IMR-90 (cell line): Measurements from ENCODE around the gene DGKG. TPM values are rescaled to one million over a fixed set of nuclear protein-coding genes. Genes with fewer than 3 reads are reported as not detected.

Source experiments
- ATAC-seq: fragments of 200-7000 bp; cut with Tn5 transposase; 2 replicates; pipeline ENCODE4 v1.9.1; 2020; ENCODE audit warnings: low read depth, mild to moderate bottlenecking, moderate library complexity
- BruUV-seq: library from RNA; stranded (reverse); fragments of 400-500 nt; replicated peaks from 2 replicates; lab custom pipeline; 2021; lab: Mats Ljungman, UMichigan
- CTCF ChIA-PET: fragments of 300-600 bp; formaldehyde crosslinking; extraction: SDS; loops from one replicate; lab custom pipeline; 2021; ENCODE audit warnings: antibody characterized with exemption; lab: Yijun Ruan, JAX
- POLR2A ChIA-PET: fragments of 300-600 bp; sonication (Branson Sonifier 250); formaldehyde crosslinking; loops from one replicate; lab custom pipeline; 2022; ENCODE audit warnings: antibody characterized with exemption; ENCODE audit not compliant: unreplicated experiment; lab: Charles Lee
- DNase-seq: peaks from one replicate; pipeline ENCODE4 v3.0.0; 2013
- H2AFZ ChIP-seq: replicated peaks from 2 replicates; pipeline ENCODE3; 2013; ENCODE audit warnings: low read length, mild to moderate bottlenecking; ENCODE audit not compliant: poor library complexity
- H2AK5ac ChIP-seq: 2 replicates; pipeline ENCODE4 v1.6.1; 2013; ENCODE audit warnings: low read depth, low read length, inconsistent platforms
- H2AK9ac ChIP-seq: replicated peaks from 2 replicates; pipeline ENCODE3; 2013; ENCODE audit warnings: mild to moderate bottlenecking, low read depth, low read length, moderate library complexity; ENCODE audit not compliant: poor library complexity
- H2BK120ac ChIP-seq: 2 replicates; pipeline ENCODE4 v1.6.1; 2013; ENCODE audit warnings: low read depth, low read length, inconsistent platforms
- H2BK15ac ChIP-seq: 3 replicates; pipeline ENCODE4 v1.6.1; 2013; ENCODE audit warnings: low read depth, low read length, inconsistent platforms
- H2BK20ac ChIP-seq: 2 replicates; pipeline ENCODE4 v1.6.1; 2013; ENCODE audit warnings: low read depth, mild to moderate bottlenecking, inconsistent platforms, low read length, moderate library complexity
- H2BK5ac ChIP-seq: 2 replicates; pipeline ENCODE4 v1.6.1; 2013; ENCODE audit warnings: mild to moderate bottlenecking, low read depth, low read length, inconsistent platforms; ENCODE audit not compliant: poor library complexity, severe bottlenecking
- H3K14ac ChIP-seq: replicated peaks from 2 replicates; pipeline ENCODE4 v1.6.1; 2013; ENCODE audit warnings: low read depth, low read length, inconsistent platforms
- H3K18ac ChIP-seq: 2 replicates; pipeline ENCODE4 v1.6.1; 2013; ENCODE audit warnings: low read depth, low read length, control low read depth
- H3K23ac ChIP-seq: 2 replicates; pipeline ENCODE4 v1.6.1; 2013; ENCODE audit warnings: low read depth, low read length, inconsistent platforms
- H3K27ac ChIP-seq: 2 replicates; pipeline ENCODE4 v1.5.1; 2013; ENCODE audit warnings: mild to moderate bottlenecking, control low read depth, low read length; ENCODE audit not compliant: insufficient read depth
- H3K27me3 ChIP-seq: 2 replicates; pipeline ENCODE4 v1.6.1; 2013; ENCODE audit warnings: low read length; ENCODE audit not compliant: control insufficient read depth, insufficient read depth
- H3K36me3 ChIP-seq: 2 replicates; pipeline ENCODE4 v1.6.1; 2013; ENCODE audit warnings: low read length, mixed read lengths; ENCODE audit not compliant: control insufficient read depth, insufficient read depth
- H3K4ac ChIP-seq: 2 replicates; pipeline ENCODE4 v1.6.1; 2013; ENCODE audit warnings: low read depth, low read length, inconsistent platforms
- H3K4me1 ChIP-seq: 2 replicates; pipeline ENCODE4 v1.6.1; 2013; ENCODE audit warnings: low read length, mixed read lengths; ENCODE audit not compliant: control insufficient read depth, insufficient read depth
- H3K4me2 ChIP-seq: 2 replicates; pipeline ENCODE4 v1.6.1; 2013; ENCODE audit warnings: low read depth, mild to moderate bottlenecking, control low read depth, low read length, moderate library complexity
- H3K4me3 ChIP-seq: 2 replicates; pipeline ENCODE4 v1.5.1; 2013; ENCODE audit warnings: low read depth, mild to moderate bottlenecking, control low read depth, low read length, moderate library complexity; ENCODE audit not compliant: insufficient read depth
- H3K56ac ChIP-seq: 2 replicates; pipeline ENCODE4 v1.6.1; 2013; ENCODE audit warnings: low read length, inconsistent platforms; ENCODE audit not compliant: insufficient read depth; ENCODE audit errors: extremely low read depth
- H3K79me1 ChIP-seq, 2 experiments: 2 replicates each; pipeline ENCODE4 v1.6.1; 2013; ENCODE audit warnings: low read length in 2 of 2, inconsistent platforms in 1 of 2, low read depth in 1 of 2
- H3K9ac ChIP-seq: 2 replicates; pipeline ENCODE4 v1.6.1; 2013; ENCODE audit warnings: low read depth, low read length, control low read depth
- H3K9me1 ChIP-seq: 2 replicates; pipeline ENCODE4 v1.6.1; 2013; ENCODE audit warnings: low read length, inconsistent platforms; ENCODE audit not compliant: insufficient read depth
- H3K9me3 ChIP-seq: 2 replicates; pipeline ENCODE4 v1.6.1; 2013; ENCODE audit warnings: low read length; ENCODE audit not compliant: control insufficient read depth, insufficient read depth
- H4K20me1 ChIP-seq: 2 replicates; pipeline ENCODE4 v1.6.1; 2013; ENCODE audit warnings: low read length, inconsistent platforms; ENCODE audit not compliant: insufficient read depth
- H4K5ac ChIP-seq: 2 replicates; pipeline ENCODE4 v1.6.1; 2013; ENCODE audit warnings: mild to moderate bottlenecking, low read depth, low read length, control low read depth
- H4K8ac ChIP-seq, 2 experiments: 2 replicates each; pipeline ENCODE4 v1.6.1; 2013; ENCODE audit warnings: low read depth in 2 of 2, low read length in 2 of 2, control low read depth in 1 of 2, inconsistent platforms in 1 of 2
- H4K91ac ChIP-seq: 2 replicates; pipeline ENCODE4 v1.6.1; 2013; ENCODE audit warnings: low read depth, low read length, inconsistent platforms; ENCODE audit not compliant: insufficient read depth
- CHD1 ChIP-seq: IDR thresholded peaks from 2 replicates; pipeline ENCODE4 v1.6.1; 2012; ENCODE audit warnings: low read depth, low read length, improper control_type of control experiment
- WGBS, 2 experiments: methylation state at CpG; one replicate each; pipeline versions ENCODE4 v1.1.5 to v1.1.7; 2013; ENCODE audit warnings: missing lambda C conversion rate in 2 of 2; ENCODE audit not compliant: insufficient read length in 1 of 2; ENCODE audit errors: extremely low coverage in 2 of 2; 5-methylcytosine and 5-hydroxymethylcytosine counted together
- dilution Hi-C: fragments of 300-500 bp; cut with HindIII; formaldehyde crosslinking; loops from one replicate; pipeline ENCODE4 v1.14.3; 2018; ENCODE audit warnings: low sequenced_read_pairs; ENCODE audit not compliant: unreplicated experiment
- in situ Hi-C: fragments of 300-500 bp; cut with MboI; formaldehyde crosslinking; loops from 3 replicates; pipeline ENCODE4 v1.14.3; 2019; ENCODE audit warnings: low sequenced_read_pairs, inconsistent platforms, mixed read lengths
- intact Hi-C: fragments of 100-400 bp; cut with micrococcal nuclease; formaldehyde crosslinking; loops from 2 replicates; pipeline ENCODE4 v1.10.0; 2022
- polyA plus RNA-seq, 3 experiments: library from polyadenylated mRNA; depleted of rRNA; stranded (reverse); fragments of >200 nt; gene quantifications; 2 replicates each; pipeline ENCODE4 v1.2.3, GENCODE V29; 2012; ENCODE audit warnings: low replicate concordance in 1 of 3
- total RNA-seq: library from RNA; depleted of rRNA; stranded (reverse); fragments of >200 nt; gene quantifications from 2 replicates; pipeline ENCODE4 v1.2.3, GENCODE V29; 2012
- TF ChIP-seq, protein P1 (sequence below): fragments of 150-350 bp; IDR thresholded peaks from 2 replicates; pipeline ENCODE4 v1.6.1; 2016; ENCODE audit warnings: low read depth, mild to moderate bottlenecking, low read length, moderate library complexity, borderline replicate concordance

The DGKG gene
- total and polyA plus RNA-seq, 2 of the 4 experiments (the other 2 are of a cell fraction) = 1.2 to 4.1 TPM

DNA sequence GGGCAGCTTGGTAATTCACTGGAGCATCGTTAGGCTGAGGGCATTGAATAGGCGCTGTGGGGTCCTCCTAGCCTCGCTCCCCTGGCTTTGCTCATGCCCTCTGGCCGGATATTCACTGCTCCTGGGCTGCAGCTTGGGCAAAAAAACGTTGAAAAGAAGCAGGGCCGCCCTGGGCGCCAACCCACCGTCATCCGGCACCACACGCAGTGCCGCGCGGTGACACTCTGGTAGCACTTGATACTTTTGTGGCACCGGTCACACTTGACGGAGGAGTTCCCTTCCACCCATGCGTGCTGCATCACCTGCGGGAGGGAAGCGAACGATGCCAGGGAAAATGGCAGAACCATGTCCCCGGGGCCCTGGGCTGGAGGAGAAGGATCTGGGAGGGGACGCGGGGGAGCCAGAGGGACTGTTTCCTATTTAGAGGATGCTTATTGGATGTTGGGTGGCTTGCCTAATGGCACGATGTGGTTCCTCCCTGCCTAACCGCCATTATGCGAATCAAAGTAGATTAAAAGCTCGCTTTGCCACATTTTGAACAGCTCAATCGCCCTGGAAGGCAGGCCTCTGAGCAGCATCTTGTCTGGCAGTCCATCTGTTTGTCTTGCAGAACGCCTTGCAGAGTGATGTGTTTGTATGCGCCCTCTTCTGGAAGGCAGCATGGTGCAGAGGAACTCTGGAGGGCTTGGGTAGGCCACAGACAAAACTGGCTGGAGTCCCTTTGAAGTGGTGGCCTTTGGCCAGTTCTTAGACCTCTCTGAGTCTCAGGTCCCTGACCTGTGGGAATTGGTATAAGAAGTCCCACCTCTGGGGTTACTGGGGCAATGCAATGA lies 93.2 kb downstream of the DGKG start (continued):
- TF ChIP-seq, protein P1, sequence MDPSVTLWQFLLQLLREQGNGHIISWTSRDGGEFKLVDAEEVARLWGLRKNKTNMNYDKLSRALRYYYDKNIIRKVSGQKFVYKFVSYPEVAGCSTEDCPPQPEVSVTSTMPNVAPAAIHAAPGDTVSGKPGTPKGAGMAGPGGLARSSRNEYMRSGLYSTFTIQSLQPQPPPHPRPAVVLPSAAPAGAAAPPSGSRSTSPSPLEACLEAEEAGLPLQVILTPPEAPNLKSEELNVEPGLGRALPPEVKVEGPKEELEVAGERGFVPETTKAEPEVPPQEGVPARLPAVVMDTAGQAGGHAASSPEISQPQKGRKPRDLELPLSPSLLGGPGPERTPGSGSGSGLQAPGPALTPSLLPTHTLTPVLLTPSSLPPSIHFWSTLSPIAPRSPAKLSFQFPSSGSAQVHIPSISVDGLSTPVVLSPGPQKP = no peak

DNA sequence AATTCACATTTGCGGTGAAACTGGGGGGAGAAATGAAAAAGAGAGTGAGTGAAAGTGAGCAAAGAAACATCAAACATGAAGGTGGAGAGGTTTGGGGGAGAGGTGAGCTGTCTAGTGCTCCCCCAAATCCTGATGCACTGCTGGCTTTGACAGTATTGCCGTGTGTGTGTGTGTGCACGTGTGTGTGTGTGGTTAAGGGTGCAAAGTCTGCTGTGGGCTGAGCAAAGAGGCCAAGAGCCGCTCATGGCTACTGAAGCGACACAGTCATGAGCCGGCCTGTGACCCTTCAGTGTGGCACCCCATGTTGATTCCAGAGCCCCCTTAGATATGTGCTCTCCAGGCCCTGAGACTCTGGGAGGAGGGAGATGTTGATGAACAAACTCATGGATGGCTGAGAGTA lies 94.3 kb downstream of the DGKG start:
- dilution Hi-C loops = no loop called here
- Histone ChIP-seq H3K4me3 (no peak overlapping the region), H2AFZ (no peak overlapping the region), H3K56ac (no peak overlapping the region), H3K36me3 (no peaks in the 10 kb centered on the region), H3K9me3 (no peaks in the 10 kb centered on the region), H2BK5ac (no peak overlapping the region), H2BK20ac (no peak overlapping the region), H3K18ac (no peak overlapping the region), H4K8ac (no peak overlapping the region), H2BK120ac (no peak overlapping the region), H4K91ac (no peak overlapping the region), H2AK5ac (no peak overlapping the region), H3K23ac (no peak overlapping the region), H3K9me1 (no peaks in the 10 kb centered on the region), H4K20me1 (no peaks in the 10 kb centered on the region), H3K14ac (no peak overlapping the region), H3K27ac (no peak overlapping the region), H4K5ac (no peak overlapping the region), H3K27me3 (peaks cover 49% of the 10 kb centered on the region), H2BK15ac (no peak overlapping the region), H3K79me1 (no peaks in the 10 kb centered on the region), H3K9ac (no peak overlapping the region), H3K4me2 (no peak overlapping the region), H3K4me1 (no peaks in the 10 kb centered on the region), H2AK9ac (no peak overlapping the region), H3K4ac (no peak overlapping the region)
- ChIA-PET POLR2A (no interaction called here), CTCF (interaction anchor here (0.7 kb wide), 1 partner anchor 284 kb away, joined by 3 read pairs; no protein-coding TSS in a partner anchor)
- ATAC-seq (no peak), DNase-seq (no peak)
- intact Hi-C loops = loop anchor here (10.0 kb wide), 1 partner anchor 557 kb away; no protein-coding TSS in a partner anchor
- 73% methylated on average over 4 of the region's 6 CpGs; no CpG with 5 or more reads in 1 of the 2 experiments for WGBS, 2 experiments
- no peak for TF ChIP-seq CHD1
- BruUV-seq = no TSS peak
- in situ Hi-C loops = loop anchor here (25.0 kb wide), 1 partner anchor 605 kb away; no protein-coding TSS in a partner anchor
